SIG-M5 (cell line): Measurements from ENCODE around the gene TPPP.

Experiments
- DNase-seq: peaks from one replicate; lab custom pipeline; 2025; lab: John Stamatoyannopoulos, UW

Gene TPPP

DNA sequence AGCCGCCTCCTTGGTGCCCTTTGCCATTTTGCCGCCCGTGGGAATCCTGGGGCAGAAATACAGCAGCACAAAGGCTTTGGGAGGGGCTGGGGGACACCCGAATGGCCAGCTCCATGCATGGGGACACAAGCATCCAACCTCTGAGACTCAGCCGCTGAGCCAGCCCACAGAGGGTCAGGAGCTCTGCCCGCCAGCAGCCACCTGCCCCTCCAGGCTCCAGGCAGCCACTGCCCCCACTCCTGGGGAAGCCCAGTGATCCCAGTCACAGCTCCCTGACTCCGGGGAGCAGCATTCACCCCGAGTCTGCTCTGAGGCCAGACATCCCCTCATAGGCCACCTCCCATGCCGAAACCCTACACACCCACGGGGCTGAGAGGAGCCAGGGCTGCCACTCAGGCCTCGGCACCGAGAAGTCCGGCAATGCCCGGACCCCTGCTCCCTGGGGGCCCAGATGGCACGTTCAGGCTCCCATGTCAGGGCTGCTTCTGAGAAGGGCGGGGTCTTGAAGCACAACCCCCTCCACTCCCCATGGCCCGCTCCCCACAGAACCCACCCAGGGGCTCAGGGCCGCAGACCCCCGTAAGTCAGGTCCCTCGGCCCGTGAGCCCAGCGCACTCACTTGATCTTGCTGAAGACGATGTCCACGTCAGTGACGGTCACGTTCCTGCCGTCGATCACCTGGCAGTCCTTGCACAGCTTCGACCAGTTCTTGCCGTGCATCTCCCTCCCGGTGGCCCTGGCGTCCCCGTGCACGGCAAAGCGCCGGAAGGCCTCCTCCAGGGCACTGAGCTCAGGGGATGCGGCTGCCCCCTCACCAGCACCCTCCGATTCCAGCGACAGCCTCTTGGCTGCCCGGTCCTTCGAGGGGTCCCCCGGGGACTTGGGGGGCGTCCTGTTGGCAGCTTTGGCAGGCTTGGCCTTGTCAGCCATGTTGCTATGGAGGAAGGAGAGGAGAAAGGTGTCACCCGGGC, 15.7 kb downstream of the TPPP start:
- no peak for DNase-seq

DNA sequence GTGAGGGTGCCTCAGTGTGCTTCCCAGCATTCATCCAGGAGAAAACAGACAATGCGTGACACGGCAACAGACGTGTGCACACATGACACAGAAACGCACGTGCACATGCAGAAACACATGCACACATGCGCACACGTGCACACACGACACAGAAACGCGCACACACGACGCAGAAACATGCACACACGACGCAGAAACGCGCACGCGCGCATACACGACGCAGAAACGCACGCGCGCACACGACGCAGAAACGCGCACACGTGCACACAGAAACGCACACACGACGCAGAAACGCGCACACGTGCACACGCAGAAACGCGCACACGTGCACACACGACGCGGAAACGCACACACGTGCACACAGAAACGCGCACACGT, 16.5 kb downstream of the TPPP start:
- DNase-seq = no peak

DNA sequence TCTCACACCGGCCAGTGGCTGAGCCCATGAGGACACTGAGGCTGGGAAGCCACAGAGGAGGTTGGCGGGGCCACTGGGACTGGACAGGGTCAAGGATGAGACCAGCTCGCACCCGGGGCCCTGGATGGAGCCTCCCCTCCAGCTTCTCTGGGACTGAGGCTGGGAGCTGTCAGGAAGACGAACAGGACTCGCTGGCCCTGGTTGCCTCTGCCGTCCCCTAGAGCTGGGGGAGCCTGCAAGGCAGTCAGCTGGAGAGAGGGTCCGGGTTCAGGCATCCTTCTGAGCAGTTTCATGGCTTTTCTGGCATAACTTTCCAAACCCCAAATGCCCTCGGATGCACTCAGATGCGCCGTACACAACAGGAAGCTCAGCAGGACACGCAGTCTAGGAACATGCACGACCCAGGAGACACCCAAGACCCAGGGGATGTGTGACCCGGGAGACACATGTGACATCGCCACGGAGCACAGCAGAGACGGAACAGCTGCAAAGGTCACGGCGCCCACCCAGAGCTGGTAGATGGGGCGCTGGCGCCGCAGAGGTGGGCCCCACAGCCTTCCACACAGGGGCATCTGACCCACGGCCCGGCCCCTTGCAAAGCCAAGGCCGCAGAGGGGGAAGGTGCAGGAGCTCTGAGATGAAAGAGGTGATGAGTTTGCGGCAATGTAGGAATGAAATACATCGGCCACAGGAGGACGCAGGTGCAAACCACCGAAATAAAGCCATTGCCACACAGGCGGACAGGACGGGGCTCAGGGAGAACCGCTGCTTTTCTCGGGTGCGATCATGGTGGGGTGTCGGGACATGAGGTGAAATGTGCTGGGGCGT, 17.1 kb downstream of the TPPP start:
- no peak for DNase-seq

DNA sequence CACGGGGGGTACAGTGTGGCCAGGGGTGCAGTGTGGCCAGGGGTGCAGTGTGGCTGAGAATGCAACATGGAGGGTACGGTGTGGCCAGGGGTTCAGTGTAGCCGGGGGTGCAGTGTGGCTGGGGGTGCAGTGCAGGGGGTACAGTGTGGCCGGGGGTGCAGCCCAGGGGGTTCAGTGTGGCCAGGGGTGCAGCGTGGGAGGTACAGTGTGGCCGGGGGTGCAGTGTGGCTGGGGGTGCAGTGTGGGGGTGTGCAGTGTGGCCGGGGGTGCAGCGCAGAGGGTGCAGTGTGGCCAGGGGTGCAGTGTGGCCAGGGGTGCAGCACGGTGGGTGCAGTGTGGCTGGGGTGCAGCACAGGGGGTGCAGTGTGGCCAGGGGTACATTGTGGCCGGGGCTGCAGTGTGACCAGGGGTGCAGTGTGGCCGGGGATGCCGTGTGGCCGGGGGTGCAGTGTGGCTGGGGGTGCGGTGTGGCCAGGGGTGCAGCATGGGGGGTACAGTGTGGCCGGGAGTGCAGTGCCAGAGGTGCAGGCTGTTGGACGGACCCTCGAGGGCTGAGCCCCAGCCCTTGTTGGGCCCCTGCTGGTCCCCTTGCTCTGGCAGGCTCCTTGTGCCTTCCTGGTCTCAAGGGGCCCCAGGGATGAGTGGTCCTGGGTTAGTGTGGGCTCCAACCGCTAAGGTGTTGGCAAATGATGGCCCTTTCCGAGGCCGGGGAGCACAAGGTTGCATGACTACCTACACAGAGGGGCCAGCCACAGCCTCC, 17.9 kb downstream of the TPPP start:
- no peak for DNase-seq

DNA sequence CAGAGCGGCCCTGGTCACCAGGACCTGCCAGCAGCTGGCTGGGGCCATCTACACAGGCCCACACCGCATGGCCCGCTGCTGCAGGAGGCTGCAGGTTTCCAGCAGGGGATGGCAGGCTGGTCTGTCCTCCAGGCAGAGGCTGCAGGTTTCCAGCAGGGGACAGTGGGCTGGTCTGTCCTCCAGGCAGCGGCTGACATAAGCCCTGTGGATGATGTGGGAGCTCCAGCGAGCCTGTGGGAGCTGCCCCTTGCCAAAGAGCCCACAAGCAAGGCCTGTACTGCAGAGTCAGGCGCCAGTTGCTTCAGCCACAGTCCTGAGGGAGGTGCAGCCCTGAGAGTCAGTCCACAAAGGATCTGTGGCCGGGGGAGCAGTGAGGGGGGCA, 18.5 kb downstream of the TPPP start:
- no peak for DNase-seq

DNA sequence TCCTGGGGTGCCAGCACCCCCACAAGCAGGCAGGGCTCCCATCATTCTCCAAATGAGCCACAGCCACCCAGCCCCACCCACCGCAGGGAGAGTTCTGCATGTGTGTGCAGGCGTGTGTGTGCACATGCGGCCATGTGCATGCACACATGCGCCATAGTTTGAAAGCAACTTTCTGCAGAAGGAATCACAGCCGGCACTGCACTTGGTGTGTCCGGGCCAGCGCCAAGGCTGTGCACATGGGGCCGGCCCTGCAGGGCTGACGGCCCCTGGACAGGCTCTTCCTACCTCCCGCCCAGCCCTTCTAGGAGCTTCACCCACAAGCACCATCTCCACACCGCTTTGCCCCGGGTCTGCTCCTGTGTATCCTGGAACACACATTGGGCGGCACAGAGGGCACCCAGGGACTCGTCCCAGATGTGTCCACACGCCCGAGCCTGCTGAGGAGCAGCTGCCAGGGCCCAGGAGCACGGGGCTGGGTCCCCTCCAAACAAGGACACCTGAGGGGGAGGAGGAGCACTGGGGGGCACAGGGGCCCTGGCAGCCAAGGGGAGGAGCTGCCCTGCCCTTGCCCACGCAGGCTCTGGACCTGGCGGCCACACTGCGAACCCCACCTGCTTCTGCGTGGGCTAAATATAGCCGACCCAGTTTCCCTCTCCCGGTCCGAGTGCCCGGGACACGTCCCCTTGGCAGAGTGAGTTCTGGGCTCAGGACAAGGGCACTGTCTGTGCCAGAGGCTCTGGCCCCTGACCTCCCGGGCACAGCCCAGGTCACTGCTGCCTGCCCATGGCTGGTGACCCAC, 19.1 kb downstream of the TPPP start:
- no peak for DNase-seq

DNA sequence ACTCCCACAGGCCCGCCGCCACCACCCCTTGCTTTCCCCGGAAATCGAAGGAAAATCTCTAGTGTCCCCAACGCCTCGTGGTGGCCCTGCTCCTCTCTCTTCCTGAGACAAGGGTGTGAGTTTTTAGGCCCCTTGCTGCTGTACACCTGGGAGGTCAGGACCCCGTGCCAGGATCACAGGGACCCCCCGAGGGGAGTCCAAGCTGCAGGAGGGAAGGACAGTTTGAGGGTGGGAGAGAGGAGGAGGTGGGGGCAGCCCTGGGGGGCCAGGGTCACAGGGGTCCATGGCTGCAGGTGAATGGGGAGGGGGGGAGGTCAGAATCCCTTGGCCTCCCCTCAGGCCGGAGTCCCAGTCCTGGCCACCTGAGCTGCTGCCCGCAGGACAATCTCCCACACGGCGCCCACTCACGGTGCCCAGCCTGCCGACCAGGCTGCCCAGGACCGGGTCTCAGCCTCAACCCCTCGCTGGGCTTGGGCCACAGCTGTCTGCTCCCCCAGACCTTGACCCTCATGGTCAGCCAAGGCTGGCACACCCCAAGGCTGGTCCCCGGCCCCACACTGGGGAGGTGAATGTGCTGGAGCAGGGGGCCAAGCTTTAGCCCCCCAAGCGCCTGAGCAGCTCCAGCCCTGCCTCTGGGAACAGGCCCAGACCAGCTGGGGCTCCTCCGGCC, 19.9 kb downstream of the TPPP start:
- DNase-seq = no peak

DNA sequence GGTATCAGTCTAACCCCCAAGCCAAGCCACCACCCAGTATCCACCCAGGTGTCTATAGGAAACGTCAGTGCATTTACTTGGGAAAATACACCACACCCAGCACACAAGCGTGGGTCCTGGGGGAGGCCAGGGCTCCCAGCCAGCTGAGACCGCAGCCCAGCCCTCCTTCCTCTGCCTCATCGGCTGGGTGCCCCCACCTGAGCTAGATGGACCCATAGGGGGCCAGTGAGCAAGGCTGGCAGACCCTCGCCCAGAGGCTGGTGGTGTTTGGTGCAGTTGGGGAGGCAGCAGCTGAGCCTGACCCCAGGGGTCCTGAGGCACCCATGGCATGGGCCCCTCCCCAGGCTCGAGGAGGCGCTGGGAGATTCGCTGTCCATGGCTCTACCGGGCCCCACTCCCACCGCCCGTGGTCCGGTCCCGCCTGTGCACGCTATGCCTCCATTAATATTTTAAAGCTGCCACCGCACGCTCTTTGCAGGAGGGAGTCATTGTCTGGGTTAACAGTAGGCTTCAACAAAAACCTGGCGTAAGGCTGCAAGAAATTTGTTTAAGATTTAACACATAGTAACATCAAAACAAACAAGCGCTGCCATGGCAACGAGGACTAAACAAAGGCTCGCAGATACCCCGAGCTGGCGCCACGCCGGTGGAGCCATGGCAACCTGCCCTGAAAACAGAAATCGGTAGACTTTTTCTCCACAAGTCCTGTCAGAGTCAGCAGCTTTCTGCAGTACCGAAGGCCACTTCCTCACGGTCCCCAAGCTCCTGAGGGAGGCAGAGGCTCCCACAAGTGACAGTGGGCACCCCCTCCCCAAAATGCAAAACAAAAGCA, 20.6 kb downstream of the TPPP start:
- DNase-seq = peak; percentile 8

DNA sequence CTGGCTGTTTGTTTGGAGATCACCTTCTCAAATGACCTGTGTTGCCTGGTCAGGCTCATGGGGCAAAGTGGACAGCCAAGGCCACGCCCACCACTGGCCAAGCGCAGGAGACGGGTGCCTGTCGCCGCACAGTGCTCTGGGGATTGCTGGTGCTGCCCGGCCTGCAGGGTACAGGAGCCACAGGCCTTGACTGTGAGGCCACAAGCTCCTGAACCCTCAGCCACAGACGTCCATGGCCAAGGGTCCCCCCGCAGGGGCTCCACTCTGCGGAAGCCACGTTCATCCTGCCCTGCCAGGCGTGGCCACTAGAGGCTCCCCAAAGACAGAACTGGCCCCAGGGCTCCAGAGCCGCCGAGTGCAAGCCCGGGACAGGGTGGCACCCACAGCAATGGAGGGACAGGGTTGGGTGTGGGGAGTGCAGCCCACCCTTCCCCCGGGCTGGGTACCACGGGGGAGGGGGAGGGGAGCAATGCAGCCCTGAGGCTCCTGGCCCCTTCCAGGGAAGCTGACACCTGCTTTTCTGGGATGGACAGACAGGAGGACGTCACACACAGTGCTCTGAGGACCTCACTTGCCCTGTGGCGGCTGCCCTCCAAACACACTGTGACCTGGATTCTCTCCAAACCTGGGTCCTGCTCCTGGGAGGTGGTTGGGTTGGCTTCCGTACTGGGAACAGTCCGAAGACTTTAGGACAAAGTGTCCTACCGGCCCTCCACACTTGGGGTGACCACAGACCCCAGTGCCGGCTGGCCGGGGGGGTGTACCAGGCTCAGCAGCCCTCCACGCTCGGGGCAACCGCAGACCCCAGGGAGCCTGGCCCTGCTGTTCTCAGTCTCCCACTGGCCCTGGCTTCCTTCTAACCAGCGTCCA, 21.5 kb downstream of the TPPP start:
- no peak for DNase-seq

DNA sequence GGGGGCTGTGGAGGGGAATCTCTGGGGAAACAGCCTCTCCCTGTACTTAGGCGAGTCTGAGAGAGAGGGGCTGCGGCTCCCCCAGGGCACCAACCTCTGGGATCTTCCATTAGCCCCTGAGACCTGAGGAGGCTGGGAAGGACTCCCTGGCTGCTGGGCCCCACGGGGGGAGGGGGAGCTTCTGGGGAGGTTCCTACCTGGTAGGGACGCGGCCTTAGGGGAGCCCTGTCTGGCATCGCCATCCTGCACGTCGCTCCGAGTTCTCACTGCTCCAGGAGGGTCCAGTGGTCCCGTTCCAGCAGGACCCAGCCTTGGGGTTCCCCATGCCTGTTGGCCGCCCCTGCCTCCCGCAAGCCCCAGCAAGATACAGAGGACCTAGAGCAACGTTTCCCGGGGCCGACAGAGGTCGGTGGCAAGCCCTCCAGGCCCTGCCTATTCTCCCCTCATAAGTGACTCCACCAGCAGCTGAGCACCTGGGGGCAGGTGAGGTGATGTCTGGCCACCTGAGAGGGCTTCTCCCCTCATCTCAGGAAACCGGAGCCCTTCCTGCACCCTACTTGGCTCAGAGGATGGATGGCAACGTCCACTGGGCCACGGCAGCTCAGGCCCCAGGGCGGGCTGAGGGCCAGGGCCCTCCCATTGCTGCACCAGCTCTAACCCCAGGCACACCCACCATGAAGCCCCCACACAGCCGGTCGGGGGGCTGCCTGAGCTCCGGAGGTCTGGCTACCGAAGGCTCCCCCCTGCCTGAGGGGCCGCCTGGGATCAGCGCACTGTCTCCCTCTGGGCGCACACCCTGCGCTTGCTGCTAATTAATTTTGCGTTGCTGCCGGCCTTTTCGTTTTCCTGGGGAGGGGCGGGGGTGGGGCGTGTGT, 22.5 kb downstream of the TPPP start:
- DNase-seq = no peak

DNA sequence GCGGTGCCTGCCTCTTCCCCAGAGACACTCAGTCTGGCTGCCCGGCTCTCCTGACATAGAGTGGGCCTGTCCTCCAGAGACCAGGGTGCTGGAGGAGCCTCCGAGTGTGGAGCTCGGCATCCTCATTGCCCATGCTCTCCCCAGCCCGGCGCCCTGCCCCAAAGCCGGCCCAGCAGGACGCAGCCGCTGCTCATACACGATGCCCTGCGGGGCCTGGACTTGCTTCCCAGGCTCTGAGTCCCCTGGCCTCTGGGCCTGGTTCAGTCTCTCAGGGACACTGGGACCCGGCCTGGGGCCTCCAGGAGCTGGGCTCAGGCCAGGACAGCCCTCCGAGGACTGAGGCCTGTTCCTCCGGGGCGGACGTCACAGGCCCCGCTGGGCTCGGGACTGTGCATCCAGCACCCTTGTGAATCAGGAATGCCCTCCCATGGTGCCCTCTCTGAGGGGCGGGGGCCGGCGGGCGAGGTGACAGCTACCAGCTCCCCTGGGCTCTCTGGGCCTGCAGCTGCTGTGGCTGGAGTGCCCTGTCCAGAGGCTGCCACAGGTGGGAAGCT, 23.2 kb downstream of the TPPP start:
- DNase-seq = no peak

DNA sequence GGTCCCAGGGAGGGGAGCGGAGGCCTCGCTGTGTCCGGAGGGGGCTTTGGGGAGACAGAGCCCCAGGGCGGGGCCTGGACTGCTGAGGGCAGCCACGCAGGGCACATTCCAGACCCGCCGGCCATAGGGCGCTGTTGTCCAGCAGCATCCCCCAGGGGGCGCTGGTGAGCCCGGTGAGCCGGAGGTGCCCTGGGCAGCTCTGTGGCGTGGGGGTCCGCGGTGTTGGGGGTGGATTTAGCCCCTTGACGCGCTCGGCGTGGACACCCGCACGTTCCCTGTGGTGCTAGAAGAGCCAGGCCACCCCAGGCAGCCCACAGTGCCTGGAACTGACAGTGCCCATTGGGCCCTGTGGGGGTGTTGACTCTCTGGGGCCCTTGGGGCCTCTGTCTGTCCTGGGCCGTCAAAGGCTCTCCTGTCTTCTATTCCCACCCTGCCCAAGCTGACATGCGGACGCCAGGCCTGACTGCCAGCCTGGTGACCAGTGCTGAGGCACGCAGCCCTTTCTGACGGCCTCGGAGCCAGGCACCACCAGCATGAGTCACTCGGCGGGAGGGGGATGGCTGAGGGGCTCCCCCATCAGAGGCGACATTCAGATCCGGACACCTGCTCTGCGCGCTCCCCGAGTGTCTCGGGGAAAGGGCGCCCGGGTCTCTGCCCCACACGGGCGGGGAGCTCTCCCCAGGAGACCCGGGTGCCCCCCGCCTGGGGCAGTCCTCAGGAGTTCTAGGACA, 23.9 kb downstream of the TPPP start:
- DNase-seq = no peak

DNA sequence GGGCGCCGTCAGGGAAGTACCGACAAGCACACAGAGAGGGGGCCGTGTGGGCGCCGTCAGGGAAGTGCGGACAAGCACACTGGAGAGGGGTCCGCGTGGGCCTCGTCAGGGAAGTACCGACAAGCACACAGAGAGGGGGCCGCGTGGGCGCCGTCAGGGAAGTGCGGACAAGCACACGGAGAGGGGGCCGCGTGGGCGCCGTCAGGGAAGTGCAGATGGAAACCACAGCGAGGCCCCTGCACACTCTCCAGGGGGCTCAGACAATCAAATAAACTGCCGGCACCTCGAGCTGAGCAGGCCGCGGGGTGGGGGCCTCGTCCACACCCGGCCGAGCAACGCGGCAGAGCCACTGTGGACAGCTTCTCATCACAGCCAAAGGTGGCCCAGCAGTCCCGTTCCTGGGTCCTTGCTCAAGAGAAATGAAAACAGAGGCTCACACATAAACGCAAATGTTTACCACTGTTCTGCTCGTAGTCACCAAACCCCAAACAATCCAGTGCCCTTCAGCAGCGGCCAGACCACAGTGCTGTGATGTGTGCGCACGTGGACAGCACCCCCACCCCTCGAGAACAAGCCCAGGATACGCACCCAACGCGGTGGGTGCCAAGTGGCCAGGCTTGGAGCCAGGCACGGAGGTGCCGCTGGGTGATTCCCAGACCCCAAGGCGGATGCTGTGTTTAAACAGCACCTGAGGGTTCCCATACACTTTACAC, 24.7 kb downstream of the TPPP start:
- DNase-seq = no peak

DNA sequence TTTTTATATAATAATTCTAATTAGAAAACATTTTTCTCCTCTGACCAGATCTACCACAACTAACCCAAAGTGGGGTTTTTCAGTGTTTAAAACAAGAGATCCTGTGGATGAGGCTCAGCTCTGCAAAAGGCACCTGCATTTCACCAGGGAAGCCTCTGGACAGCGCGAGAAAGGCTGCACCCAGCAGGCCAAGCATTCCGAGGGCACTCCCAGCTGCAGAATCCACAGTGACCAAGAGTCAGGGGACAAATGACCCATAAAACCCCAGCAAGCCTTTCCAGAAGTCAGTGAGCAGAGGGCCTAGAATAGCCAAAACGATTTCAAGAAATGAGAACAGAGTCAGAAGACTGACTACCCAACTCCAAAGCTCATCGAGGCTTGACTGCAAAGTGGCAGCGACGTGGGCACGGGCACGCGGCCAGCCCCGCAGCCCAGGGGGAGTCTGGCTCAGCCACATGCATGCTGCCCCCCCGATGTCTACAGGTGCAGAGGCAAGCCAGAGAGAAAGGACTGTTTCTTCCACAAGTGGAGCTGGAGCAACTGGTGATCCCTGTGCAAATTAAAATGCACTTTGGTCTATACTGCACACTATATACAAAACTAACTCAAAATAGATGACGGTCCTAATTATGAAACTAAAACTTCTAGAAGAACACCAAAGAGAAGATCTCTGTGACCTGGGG, 26.2 kb downstream of the TPPP start:
- no peak for DNase-seq

DNA sequence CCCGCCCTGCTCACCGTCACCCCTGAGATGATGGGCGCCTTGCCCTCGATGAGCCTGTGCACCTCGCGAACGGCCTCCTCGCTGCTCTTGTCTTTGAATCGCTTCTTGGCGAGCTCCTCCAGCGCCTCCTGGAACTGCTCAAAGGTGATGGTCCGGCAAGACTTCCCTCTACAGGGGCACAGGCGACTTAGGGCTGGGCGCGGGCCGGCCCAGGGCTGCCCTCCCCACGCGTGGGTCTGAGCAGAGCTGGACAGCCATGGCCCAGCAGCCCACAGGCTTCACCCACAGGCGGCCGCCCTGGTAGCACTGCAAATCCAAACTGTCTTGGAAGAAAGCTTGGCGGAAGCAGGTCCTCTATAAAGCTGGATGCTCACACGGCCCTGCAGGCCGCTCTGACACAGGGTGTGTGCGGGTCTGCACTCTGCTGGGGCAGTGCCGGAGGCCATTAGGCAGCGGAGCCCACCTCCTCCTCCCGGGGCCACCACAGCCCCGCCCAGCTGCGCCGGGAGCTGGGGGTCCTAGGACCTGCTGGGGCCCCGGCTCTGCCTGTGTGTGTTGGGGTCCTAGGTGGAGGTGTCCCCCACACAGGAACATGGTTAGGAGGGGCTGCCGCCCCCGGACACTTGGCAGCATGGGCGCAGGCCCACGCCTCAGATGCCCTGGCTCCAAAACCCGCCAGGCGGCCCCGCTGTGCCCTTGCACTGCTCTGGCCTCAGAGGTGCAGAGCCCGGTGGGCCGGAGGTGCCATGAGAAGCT, 27.0 kb downstream of the TPPP start:
- DNase-seq = no peak
